RPMI7951 (cell line): ENCODE results near the gene CCDC192. TPM values are rescaled to one million over a fixed set of nuclear protein-coding genes. Genes with fewer than 3 reads are reported as not detected.

Experiments
- DNase-seq: peaks from one replicate; pipeline ENCODE4 v3.0.0-alpha.2; 2012; ENCODE audit warnings: low read depth
- total RNA-seq: library from RNA; depleted of rRNA; stranded (reverse); fragments of >200 nt; shearing (Covaris generic); gene quantifications from 2 replicates; pipeline ENCODE4 v1.2.3, GENCODE V29; 2014

Gene CCDC192
- total RNA-seq, 1 experiment from 2014 or later: not detected

GRCh38 chr5:127878174-127878750 is 175.1 kb downstream of the CCDC192 start:
- DNase-seq: peak; percentile 37

- DNase-seq: no peak
Measured at GRCh38 chr5:127884416-127884815, 181.2 kb downstream of the CCDC192 start.

- DNase-seq: no peak
Measured at GRCh38 chr5:127885176-127885575, 182.0 kb downstream of the CCDC192 start.

- no peak for DNase-seq
Measured at GRCh38 chr5:127886081-127886480, 182.9 kb downstream of the CCDC192 start.

- no peak for DNase-seq
Measured at GRCh38 chr5:127887282-127887681, 184.1 kb downstream of the CCDC192 start.

- no peak for DNase-seq
Measured at GRCh38 chr5:127891942-127892341, 188.8 kb downstream of the CCDC192 start.

GRCh38 chr5:127892467-127893207 is 189.4 kb downstream of the CCDC192 start:
- DNase-seq: peak; percentile 46

- DNase-seq: no peak
Measured at GRCh38 chr5:127893232-127893631, 190.0 kb downstream of the CCDC192 start.

- DNase-seq: no peak
Measured at GRCh38 chr5:127894461-127894860, 191.3 kb downstream of the CCDC192 start.

GRCh38 chr5:127898551-127899213 is 195.5 kb downstream of the CCDC192 start:
- DNase-seq: no peak

GRCh38 chr5:127899214-127899610 is 196.0 kb downstream of the CCDC192 start:
- no peak for DNase-seq

GRCh38 chr5:127906562-127907204 is 203.5 kb downstream of the CCDC192 start:
- DNase-seq: no peak

- DNase-seq: no peak
Measured at GRCh38 chr5:127907907-127908306, 204.7 kb downstream of the CCDC192 start.

- DNase-seq: peak; percentile 15
Measured at GRCh38 chr5:127909066-127909465, 205.9 kb downstream of the CCDC192 start.

GRCh38 chr5:127909821-127910220 is 206.6 kb downstream of the CCDC192 start:
- DNase-seq: no peak

- DNase-seq: no peak
Measured at GRCh38 chr5:127910307-127910956, 207.2 kb downstream of the CCDC192 start.

- no peak for DNase-seq
Measured at GRCh38 chr5:127911619-127912018, 208.4 kb downstream of the CCDC192 start.

- no peak for DNase-seq
Measured at GRCh38 chr5:127912411-127912810, 209.2 kb downstream of the CCDC192 start.

GRCh38 chr5:127916885-127917573 is 213.8 kb downstream of the CCDC192 start:
- no peak for DNase-seq

- DNase-seq: no peak
Measured at GRCh38 chr5:127919006-127919796, 216.0 kb downstream of the CCDC192 start.

GRCh38 chr5:127919818-127920217 is 216.6 kb downstream of the CCDC192 start:
- no peak for DNase-seq
